Measurements from ENCODE around the gene ENTREP3. TPM values are rescaled to one million over a fixed set of nuclear protein-coding genes. Genes with fewer than 3 reads are reported as not detected.

ENTREP3 gene
- total RNA-seq, 2 experiments from 2014 or later: 41.1 to 42.2 TPM

GRCh38 chr1:155202198-155202597 is 53.1 kb downstream of the ENTREP3 start:
- DNase-seq (no peak), ATAC-seq (no peak)
- Mint-ChIP-seq H3K4me3 (no peak overlapping the region), H3K9me3 (no peaks in the 10 kb centered on the region), H3K27me3 (no peaks in the 10 kb centered on the region), H3K27ac (no peak overlapping the region), H3K4me1 (ENCODE audit: low read depth) (peaks cover 6% of the 10 kb centered on the region), H3K36me3 (ENCODE audit: low read depth) (no peaks in the 10 kb centered on the region)
- POLR2A ChIA-PET: interaction anchor here (0.7 to 1.3 kb wide), 2 partner anchors 39 to 43 kb away, joined by 3 to 4 read pairs; a partner anchor contains a TSS
- CTCF ChIA-PET: no interaction called here
- intact Hi-C loops (cut with micrococcal nuclease): no loop called here
- TF ChIP-seq CTCF (IDR thresholded peaks at IDR 0.05): no peak

GRCh38 chr1:155200920-155201319 is 54.4 kb downstream of the ENTREP3 start:
- CTCF ChIA-PET: interaction anchor here (1.0 to 1.4 kb wide), 2 partner anchors 26 to 50 kb away, joined by 3 to 4 read pairs; no protein-coding TSS in a partner anchor
- Mint-ChIP-seq H3K27ac (no peak overlapping the region), H3K9me3 (no peaks in the 10 kb centered on the region), H3K4me1 (ENCODE audit: low read depth) (no peaks in the 10 kb centered on the region), H3K4me3 (no peak overlapping the region), H3K27me3 (no peaks in the 10 kb centered on the region), H3K36me3 (ENCODE audit: low read depth) (no peaks in the 10 kb centered on the region)
- POLR2A ChIA-PET: no interaction called here
- ATAC-seq (no peak), DNase-seq (no peak)
- intact Hi-C loops (cut with micrococcal nuclease): no loop called here
- no peak for TF ChIP-seq CTCF (IDR thresholded peaks at IDR 0.05)

- no peak for DNase-seq
- no peak for TF ChIP-seq CTCF (IDR thresholded peaks at IDR 0.05)
- Mint-ChIP-seq H3K27me3 (no peaks in the 10 kb centered on the region), H3K9me3 (no peaks in the 10 kb centered on the region), H3K27ac (no peak overlapping the region), H3K4me1 (ENCODE audit: low read depth) (peaks cover 7% of the 10 kb centered on the region), H3K36me3 (ENCODE audit: low read depth) (no peaks in the 10 kb centered on the region), H3K4me3 (no peak overlapping the region)
- intact Hi-C loops (cut with micrococcal nuclease): no loop called here
- no peak for ATAC-seq
- CTCF ChIA-PET: no interaction called here
- POLR2A ChIA-PET: no interaction called here
Measured at GRCh38 chr1:155199792-155200191, 55.5 kb downstream of the ENTREP3 start.

- H3K4me3 Mint-ChIP-seq: no peak overlapping the region
- H3K36me3 Mint-ChIP-seq (ENCODE audit: low read depth): no peaks in the 10 kb centered on the region
- ChIA-PET CTCF (interaction anchor here (7.5 kb wide), 1 partner anchor 9 kb away, joined by 61 read pairs; the partner anchor contains the start of genes MTX1 and THBS3), POLR2A (interaction anchor here (1.1 kb wide), 1 partner anchor 11 kb away, joined by 5 read pairs; the partner anchor contains the start of gene MTX1)
- intact Hi-C loops (cut with micrococcal nuclease): no loop called here
- DNase-seq (no peak), ATAC-seq (no peak)
- no peaks in the 10 kb centered on the region for H3K27me3 Mint-ChIP-seq
- no peaks in the 10 kb centered on the region for H3K9me3 Mint-ChIP-seq
- H3K4me1 Mint-ChIP-seq (ENCODE audit: low read depth): peaks cover 13% of the 10 kb centered on the region
- no peak for TF ChIP-seq CTCF (IDR thresholded peaks at IDR 0.05)
- H3K27ac Mint-ChIP-seq: no peak overlapping the region
Measured at GRCh38 chr1:155198547-155198906, 56.8 kb downstream of the ENTREP3 start.

- Mint-ChIP-seq H3K36me3 (ENCODE audit: low read depth) (no peaks in the 10 kb centered on the region), H3K27ac (no peak overlapping the region), H3K4me3 (no peak overlapping the region), H3K9me3 (no peaks in the 10 kb centered on the region), H3K4me1 (ENCODE audit: low read depth) (peaks cover 16% of the 10 kb centered on the region), H3K27me3 (no peaks in the 10 kb centered on the region)
- ChIA-PET POLR2A (interaction anchor here (0.5 to 5.8 kb wide), 4 partner anchors 10 to 329 kb away, joined by 3 to 52 read pairs (median 4); partner anchors contain the start of genes MTX1 and THBS3), CTCF (interaction anchor here (7.5 kb wide), 1 partner anchor 9 kb away, joined by 61 read pairs; the partner anchor contains the start of genes MTX1 and THBS3)
- no peak for DNase-seq
- intact Hi-C loops (cut with micrococcal nuclease): no loop called here
- no peak for ATAC-seq
- TF ChIP-seq CTCF (IDR thresholded peaks at IDR 0.05): no peak
Measured at GRCh38 chr1:155197901-155198546, 57.3 kb downstream of the ENTREP3 start.
